ENCODE measurements around the gene CLCN2. TPM values are rescaled to one million over a fixed set of nuclear protein-coding genes. Genes with fewer than 3 reads are reported as not detected.

Gene CLCN2
- total RNA-seq, 1 experiment from 2014 or later, result 22.6 TPM

GRCh38 chr3:184362668-184363546, 1.5 kb upstream of the CLCN2 start (continued):
- TF ChIP-seq CREM (CRISPR knock-in tag; IDR thresholded peaks at IDR 0.05) (peak; percentile 64; the same call in 1 of the 2 replicates), ZNF121 (CRISPR knock-in tag; IDR thresholded peaks at IDR 0.05) (peak; percentile 22; the same call in 1 of the 2 replicates), E2F5 (CRISPR knock-in tag; IDR thresholded peaks at IDR 0.05) (peak; percentile 81; the same call in 1 of the 2 replicates), SP1 (CRISPR knock-in tag; conservative IDR thresholded peaks at IDR 0.05) (peak; percentile 44; the same call in 1 of the 2 replicates), ZNF263 (CRISPR knock-in tag; IDR thresholded peaks at IDR 0.05; ENCODE audit: low read depth) (peak; percentile 54; the same call in 1 of the 2 replicates), ZNF138 (CRISPR knock-in tag; conservative IDR thresholded peaks at IDR 0.05) (no peak), ETV6 (CRISPR knock-in tag; IDR thresholded peaks at IDR 0.05) (peak; percentile 92), PRRX2 (CRISPR knock-in tag; IDR thresholded peaks at IDR 0.05) (0 out of 2 replicates have a peak, but pooled peaks have one; percentile 46), ZSCAN18 (CRISPR knock-in tag; IDR thresholded peaks at IDR 0.05) (no peak), MYBL2 (CRISPR knock-in tag; IDR thresholded peaks at IDR 0.05) (0 out of 2 replicates have a peak, but pooled peaks have one; percentile 23)
- TF ChIP-seq, protein P1, sequence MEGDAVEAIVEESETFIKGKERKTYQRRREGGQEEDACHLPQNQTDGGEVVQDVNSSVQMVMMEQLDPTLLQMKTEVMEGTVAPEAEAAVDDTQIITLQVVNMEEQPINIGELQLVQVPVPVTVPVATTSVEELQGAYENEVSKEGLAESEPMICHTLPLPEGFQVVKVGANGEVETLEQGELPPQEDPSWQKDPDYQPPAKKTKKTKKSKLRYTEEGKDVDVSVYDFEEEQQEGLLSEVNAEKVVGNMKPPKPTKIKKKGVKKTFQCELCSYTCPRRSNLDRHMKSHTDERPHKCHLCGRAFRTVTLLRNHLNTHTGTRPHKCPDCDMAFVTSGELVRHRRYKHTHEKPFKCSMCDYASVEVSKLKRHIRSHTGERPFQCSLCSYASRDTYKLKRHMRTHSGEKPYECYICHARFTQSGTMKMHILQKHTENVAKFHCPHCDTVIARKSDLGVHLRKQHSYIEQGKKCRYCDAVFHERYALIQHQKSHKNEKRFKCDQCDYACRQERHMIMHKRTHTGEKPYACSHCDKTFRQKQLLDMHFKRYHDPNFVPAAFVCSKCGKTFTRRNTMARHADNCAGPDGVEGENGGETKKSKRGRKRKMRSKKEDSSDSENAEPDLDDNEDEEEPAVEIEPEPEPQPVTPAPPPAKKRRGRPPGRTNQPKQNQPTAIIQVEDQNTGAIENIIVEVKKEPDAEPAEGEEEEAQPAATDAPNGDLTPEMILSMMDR (IDR thresholded peaks at IDR 0.05), result peak; percentile 12; the same call in 1 of the 2 replicates

GRCh38 chr3:184361932-184362667, 695 bp upstream of the CLCN2 start:
- CTCF ChIA-PET, result interaction anchor here (0.7 to 4.8 kb wide), 10 partner anchors 10 to 199 kb away, joined by 3 to 41 read pairs (median 7); partner anchors contain the start of gene EPHB3
- Mint-ChIP-seq H3K4me3 (peak overlapping the region; percentile 98), H3K9me3 (no peaks in the 10 kb centered on the region), H3K27me3 (ENCODE audit: low read depth) (peaks cover 6% of the 10 kb centered on the region; the same call in 1 of the 2 replicates), H3K36me3 (peaks cover 30% of the 10 kb centered on the region), H3K27ac (peak overlapping the region; percentile 97), H3K4me1 (peaks cover 24% of the 10 kb centered on the region)
- DNase-seq (ENCODE audit: low spot score) (peak; percentile 47), ATAC-seq (peak; percentile 11)
- POLR2A ChIA-PET, result interaction anchor here (0.6 to 2.8 kb wide), 8 partner anchors 10 to 185 kb away, joined by 3 to 13 read pairs (median 5); no protein-coding TSS in a partner anchor
- TF ChIP-seq SMAD3 (CRISPR knock-in tag; IDR thresholded peaks at IDR 0.05; ENCODE audit: borderline replicate concordance), result 0 out of 2 replicates have a peak, but pooled peaks have one; percentile 23
- TF ChIP-seq IRF1 (CRISPR knock-in tag; IDR thresholded peaks at IDR 0.05), result no peak
- TF ChIP-seq, protein P2, sequence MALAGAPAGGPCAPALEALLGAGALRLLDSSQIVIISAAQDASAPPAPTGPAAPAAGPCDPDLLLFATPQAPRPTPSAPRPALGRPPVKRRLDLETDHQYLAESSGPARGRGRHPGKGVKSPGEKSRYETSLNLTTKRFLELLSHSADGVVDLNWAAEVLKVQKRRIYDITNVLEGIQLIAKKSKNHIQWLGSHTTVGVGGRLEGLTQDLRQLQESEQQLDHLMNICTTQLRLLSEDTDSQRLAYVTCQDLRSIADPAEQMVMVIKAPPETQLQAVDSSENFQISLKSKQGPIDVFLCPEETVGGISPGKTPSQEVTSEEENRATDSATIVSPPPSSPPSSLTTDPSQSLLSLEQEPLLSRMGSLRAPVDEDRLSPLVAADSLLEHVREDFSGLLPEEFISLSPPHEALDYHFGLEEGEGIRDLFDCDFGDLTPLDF (CRISPR knock-in tag; IDR thresholded peaks at IDR 0.05), result peak; percentile 63; the same call in 1 of the 2 replicates
- no peak for TF ChIP-seq ZNF423 (CRISPR knock-in tag; IDR thresholded peaks at IDR 0.05)
- TF ChIP-seq FOXP4 (CRISPR knock-in tag; IDR thresholded peaks at IDR 0.05), result peak; percentile 42; the same call in 1 of the 2 replicates
- TF ChIP-seq, protein P3, sequence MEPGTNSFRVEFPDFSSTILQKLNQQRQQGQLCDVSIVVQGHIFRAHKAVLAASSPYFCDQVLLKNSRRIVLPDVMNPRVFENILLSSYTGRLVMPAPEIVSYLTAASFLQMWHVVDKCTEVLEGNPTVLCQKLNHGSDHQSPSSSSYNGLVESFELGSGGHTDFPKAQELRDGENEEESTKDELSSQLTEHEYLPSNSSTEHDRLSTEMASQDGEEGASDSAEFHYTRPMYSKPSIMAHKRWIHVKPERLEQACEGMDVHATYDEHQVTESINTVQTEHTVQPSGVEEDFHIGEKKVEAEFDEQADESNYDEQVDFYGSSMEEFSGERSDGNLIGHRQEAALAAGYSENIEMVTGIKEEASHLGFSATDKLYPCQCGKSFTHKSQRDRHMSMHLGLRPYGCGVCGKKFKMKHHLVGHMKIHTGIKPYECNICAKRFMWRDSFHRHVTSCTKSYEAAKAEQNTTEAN (CRISPR knock-in tag; IDR thresholded peaks at IDR 0.05), result no peak
- peak; percentile 41; the same call in 1 of the 2 replicates for TF ChIP-seq PRDM15 (CRISPR knock-in tag; IDR thresholded peaks at IDR 0.05)
- TF ChIP-seq EMX1 (CRISPR knock-in tag; IDR thresholded peaks at IDR 0.05), result no peak
- no peak for TF ChIP-seq CREM (CRISPR knock-in tag; IDR thresholded peaks at IDR 0.05)
